GM12891 (cell line): Measurements from ENCODE around the gene PTPDC1.

ENCODE experiments used
- POLR2A ChIP-seq: IDR thresholded peaks from 2 replicates; pipeline ENCODE4 v1.6.1; 2011; ENCODE audit warnings: low read depth, low read length, control low read depth
- POLR2AphosphoS5 ChIP-seq: IDR thresholded peaks from 2 replicates; pipeline ENCODE4 v1.6.1; 2011; ENCODE audit warnings: low read depth, low read length, control low read depth
- POU2F2 ChIP-seq: IDR thresholded peaks from 2 replicates; pipeline ENCODE4 v1.6.1; 2011; ENCODE audit warnings: low read depth, mild to moderate bottlenecking, control low read depth, low read length, moderate library complexity
- SPI1 ChIP-seq: IDR thresholded peaks from 2 replicates; pipeline ENCODE4 v1.6.1; 2011; ENCODE audit warnings: low read depth, low read length, control low read depth
- TAF1 ChIP-seq: IDR thresholded peaks from 2 replicates; pipeline ENCODE4 v1.6.1; 2011; ENCODE audit warnings: low read depth, low read length, control low read depth

GRCh38 chr9:94039786-94040185 lies 44.5 kb upstream of the PTPDC1 start:
- TF ChIP-seq POLR2A (no peak), POLR2AphosphoS5 (no peak), TAF1 (no peak), SPI1 (no peak), POU2F2 (no peak)
